Left lobe of liver (tissue), 2 donors: ENCODE measurements around the gene FOXF1. TPM values are rescaled to one million over a fixed set of nuclear protein-coding genes. Genes with fewer than 3 reads are reported as not detected.

Source experiments
- ATAC-seq: fragments of 200-7000 bp; cut with Tn5 transposase; one replicate; pipeline ENCODE4 v1.9.1; 2020; ENCODE audit warnings: mild to moderate bottlenecking, moderate library complexity
- DNase-seq: peaks from one replicate; pipeline ENCODE4 v3.0.0-alpha.2; 2020; ENCODE audit warnings: low spot score
- total RNA-seq: library from RNA; stranded (reverse); gene quantifications from one replicate; pipeline ENCODE4 v1.2.1, GENCODE V29; 2021
- donor health status: DM: no; HTN: no; CAD: no; lungs with moderate emphysema.
- donor health status: DM: no; HTN: yes; CAD: no.

The FOXF1 gene
- total RNA-seq, 1 donor from 2014 or later = 1.7 TPM

DNA sequence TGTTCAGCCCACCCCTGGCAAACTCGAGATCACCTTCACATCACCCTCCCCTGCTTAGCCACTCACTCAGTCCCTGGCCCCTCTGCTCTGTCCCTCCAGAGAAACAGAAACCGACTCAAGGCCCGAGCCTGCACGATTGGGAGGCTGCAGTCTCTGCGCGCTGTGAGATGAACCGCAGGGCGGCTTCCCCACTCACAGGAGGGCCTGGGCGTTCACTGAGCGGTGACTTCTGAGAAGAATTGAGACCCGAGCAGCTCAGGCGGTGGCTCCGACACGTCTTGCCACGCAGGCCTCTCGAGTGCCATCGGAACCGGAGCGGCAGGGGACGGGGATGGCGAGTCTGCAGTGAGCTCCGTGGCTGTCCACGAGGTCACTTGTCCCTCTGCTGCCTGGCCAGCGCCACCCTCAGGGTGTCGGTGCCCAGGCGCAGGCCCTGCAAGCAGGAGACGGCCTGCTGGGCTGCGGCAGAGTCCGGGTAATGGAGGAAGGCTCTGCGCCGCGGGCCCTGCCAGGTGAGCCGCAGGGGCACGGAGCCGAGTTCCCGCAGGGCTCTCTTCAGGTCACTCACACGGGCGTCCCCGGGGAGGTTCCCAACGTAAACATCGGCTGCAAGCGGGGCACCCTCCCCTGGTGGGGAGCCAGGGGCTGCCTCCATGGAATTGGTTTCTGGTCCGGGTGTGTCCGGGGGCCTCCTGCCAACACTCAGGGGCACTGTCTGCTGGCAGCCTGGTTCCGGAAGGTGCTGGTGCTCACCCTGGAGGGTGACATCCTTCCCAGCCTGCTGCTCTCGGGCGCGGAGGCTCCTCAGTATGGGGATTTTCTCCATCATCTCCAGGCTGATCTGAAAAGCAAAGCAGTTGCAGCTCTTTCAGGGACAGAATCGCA is 21.6 kb downstream of the FOXF1 start:
- no peak for ATAC-seq

DNA sequence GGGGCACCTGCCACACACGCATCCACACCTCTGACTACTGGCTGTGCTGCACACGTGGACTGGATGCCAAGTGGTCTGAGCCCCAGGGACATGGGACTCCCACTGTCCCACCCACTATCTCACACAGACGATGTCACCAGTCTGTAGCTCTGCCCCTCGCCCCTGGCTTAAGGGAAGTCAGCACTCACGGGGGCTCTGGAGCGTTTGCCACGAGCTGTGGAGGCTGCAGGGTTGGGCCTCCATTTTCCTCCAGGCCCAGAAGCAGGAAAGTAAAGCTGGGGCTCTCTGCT is 22.1 kb downstream of the FOXF1 start:
- DNase-seq (no peak), ATAC-seq (no peak)

More for the DNA sequence above, 21.6 kb downstream of the FOXF1 start:
- no peak for DNase-seq

DNA sequence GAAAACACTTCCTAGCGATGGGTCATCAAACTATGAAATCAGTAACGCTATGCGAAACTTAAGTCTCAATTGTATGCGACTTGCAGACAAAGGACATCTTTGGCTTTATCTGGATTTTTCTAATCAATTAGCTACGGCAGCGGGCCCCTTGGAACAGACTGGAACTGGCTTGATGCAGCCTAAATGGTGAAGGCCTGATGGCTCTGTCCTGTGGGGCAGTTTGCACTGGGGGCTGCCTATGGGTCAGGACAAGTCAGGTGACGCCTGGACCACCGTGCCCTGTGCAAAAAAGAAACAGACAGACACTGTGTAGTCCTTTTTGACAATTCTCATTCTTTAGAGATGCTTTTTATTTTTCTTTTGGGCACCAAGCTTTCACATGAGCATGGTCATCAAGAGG is 22.7 kb downstream of the FOXF1 start:
- no peak for DNase-seq

DNA sequence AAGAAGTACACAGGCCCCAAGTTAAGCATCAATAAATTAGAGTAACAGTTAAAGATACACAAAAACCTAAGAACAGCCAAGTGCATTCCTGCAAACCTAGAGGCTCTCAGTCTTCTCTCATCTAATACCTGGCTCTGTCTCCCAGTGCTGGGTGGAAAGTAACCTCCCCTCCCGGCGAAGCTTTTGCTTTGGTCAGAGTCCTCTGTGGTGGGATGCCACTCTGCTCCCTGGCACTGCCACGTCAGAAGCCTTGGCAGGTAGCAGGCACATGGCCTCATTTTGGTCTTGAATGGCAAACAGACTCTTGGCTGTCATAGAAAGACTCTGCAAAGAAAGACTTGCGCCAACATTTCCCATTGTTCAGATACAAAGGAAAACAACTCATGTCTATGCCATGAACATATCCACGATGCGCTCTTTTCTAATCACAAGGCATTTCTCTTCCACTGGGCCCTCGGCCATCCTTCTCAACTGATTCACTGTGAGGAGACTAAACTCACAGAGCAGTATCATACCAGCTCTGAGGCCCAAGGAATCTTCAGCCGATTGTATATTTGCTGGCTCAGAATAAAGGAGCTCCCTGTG is 23.5 kb downstream of the FOXF1 start:
- DNase-seq = no peak
- ATAC-seq = no peak

More for the DNA sequence above, 22.7 kb downstream of the FOXF1 start:
- no peak for ATAC-seq

DNA sequence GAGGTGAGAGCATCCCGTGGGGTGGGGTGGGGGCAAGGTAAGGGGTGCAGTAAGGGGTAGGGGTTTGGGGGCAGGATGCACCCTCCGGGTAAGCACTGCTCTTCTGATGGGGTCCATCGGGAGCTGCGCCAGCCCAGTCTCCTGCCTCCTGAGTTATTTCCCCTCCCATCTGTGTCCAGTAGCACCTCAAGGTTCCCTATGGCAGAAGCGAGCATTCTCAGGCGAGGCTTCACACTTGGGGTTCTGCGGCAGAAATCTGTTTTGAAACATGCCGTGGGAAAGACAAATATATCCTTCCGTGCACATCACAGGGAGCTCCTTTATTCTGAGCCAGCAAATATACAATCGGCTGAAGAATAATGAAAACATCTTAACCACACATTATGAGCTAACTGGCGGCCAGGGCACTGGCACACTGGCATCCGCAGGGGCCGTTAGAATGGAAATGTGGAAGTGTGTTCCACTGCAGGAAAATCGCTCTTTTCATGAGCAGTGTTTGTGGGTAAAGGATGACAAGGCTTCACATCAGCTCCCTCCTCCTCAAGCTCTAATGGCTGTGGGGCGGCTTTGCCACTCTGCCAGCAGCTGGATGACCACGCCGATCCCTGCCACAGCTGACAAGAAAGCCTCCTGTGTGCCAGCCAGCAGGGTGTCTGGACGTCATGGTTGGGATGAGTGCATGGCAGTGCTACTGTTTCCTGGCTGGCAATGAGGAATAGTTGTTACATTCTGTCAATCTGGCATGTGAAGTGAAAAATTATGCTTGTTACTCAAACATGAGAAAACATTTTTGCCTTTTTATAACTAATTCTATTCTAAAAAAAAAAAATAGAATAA is 24.7 kb downstream of the FOXF1 start:
- DNase-seq = no peak
- ATAC-seq = no peak

DNA sequence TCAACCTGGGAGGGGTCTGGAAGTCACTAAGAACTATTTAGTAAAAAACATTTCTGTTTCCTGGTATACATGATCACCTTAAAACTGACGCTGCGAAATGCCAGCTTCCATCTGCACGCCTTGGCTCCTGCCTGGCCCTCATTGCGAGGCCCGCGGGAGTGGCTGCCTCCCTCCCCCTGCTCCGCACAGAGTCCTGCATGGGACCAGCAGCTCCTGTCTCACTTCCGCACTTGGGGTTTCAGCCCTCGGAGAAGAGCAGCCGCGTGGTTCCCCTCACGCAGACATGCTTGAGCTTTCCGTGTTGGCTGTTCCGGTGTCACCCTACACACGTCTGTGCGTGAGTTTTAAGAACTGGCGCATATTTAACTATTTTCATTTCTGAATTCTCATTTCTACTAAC is 26.3 kb downstream of the FOXF1 start:
- no peak for ATAC-seq
- DNase-seq = no peak

DNA sequence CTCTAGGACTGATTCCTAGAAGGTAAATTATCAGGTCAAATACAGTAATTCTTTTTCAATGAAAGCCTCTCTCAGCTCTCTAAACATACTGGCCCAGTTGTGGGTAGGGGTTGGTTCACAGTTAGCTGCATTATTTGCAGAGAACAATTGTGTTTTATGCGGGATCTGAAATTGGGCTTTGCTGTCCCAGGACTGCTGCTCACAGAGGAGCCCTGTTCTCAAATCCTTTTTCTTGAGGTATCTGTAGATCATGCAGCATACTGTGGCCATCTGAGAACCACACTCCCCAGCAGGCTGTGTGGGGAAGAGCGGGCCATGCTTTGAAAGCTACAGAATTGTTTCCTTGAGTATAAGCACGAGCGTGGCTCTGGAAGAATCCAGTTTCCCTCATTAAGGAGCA is 27.2 kb downstream of the FOXF1 start:
- DNase-seq = no peak
- no peak for ATAC-seq

DNA sequence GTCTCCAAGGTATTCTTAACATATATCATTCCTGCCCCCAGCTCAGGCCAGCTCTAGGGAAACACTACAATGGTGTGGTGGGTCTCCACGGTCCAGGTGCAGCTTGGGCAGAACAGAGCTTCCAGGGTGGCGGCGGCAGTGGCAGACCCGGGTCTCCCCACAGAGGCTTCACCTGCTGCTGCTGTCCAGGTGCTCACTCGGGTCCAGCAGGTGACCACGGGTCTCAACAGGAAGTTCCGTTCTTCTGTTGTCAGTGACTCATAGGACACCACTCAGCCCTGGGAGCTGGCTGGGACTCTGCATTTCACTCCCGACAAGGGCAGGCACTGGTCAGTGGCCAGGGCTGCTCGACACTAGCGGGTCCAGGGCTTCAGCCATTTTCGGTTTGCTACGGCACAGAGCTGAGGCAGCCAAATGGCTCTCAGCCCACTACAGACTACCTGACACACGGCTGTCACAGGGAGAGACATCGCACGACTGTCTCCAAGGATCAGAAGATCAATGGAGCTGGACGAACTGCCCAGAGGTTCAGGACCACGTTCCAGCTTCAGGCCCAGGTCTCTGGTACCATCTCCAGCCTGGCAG is 28.0 kb downstream of the FOXF1 start:
- ATAC-seq = no peak
- no peak for DNase-seq

DNA sequence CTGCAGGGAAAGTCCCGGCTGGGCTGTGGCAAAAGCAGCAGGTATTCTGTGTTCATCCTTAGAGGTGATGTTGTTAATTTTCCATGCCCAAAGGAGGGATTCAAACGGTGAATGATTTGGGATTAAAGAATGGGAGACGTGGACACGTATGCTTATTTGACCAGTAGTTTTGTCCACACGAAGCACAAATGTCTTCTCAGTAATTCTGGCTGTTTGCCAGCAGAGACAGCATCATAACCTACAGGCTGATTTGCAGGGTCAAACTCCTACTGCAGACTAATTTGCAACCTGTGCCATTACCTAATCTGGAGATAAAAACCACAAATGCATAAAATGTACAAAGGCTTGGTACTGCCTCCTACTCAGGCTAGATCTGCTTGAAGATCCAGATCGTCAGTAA is 30.6 kb downstream of the FOXF1 start:
- DNase-seq = no peak
- ATAC-seq = no peak

DNA sequence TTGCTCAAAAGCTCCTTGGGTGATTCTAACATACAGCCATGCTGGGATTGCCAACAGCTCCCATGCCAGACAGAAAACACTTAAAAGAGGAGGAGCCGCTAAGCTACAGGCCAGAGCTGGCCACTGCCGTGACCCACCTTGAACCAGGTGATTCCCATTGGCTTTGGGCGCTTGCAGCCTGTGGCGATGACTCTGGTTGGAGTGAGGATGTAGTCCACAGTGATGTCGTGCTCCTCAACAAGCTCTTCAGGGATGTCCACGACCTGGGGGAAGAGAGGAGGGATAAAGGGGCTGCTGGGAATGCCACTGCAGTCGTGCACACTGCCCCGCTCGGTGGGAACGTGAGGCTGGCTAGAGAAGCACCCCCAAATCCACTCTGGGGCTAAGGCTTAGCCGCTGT is 31.2 kb downstream of the FOXF1 start:
- no peak for DNase-seq
- ATAC-seq = no peak

DNA sequence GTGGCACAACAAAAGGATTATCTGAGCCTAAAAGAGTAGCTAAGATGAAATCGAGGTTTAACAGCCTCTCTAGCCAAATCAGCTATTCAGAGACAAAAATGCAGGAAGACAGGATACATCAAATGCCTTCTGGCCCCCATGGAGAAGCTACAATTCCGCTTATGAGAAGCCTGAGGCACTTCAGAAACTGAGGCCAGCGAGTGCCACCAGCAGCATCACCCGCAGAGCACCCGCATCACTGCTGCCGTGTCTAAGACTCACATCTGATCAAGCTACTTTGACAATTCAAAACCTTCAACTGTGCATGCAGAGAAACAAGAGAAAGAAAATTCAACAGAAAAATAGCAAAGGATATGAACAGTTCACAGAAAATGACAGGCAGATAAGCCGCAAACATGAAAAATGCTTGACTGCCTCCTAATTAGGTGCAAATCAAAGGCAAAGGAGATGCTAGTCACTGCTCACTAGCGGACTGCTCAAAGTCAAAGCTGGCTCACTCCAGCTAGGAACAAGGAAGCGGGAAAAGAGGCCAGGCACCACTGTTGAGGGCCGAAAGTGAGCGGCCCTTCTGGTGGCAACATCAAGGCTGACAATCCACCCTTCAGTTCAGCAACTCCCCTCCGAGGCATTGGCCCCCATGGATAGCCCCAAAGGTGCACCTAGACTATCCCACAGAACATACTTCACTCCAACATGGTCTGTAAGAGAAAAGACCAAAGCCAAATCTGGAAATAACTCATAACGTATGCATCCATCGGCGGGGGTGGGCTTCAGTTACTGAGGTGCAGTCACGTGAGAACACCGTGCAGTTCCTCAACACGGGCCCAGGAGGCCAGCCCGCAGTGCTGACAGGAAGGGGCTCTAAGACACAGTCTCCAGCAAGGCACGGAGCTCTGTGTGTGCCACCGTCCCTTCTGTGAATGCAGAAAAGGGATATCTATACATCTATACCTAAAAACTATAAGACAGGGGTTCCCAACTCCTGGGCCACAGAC is 32.7 kb downstream of the FOXF1 start:
- DNase-seq (no peak), ATAC-seq (no peak)

DNA sequence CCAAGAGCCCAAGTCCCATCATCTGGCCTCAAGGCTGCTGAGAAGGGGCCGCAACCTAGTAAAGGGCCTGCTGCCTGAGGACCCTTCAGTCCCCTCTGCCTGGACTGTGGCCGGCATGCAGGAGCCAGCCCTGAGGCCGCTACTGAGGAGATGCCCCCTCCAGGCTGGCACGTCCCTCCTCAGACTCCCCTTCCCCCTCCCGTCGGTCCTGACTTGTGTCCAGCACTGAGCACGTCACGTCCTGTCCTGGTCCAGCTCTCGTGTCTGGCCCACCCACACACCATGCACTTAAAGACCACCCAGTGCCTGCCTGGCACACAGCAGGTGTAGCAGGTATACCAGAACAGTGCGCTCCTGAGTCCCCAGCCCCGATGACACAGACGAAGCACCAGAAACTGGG is 35.2 kb downstream of the FOXF1 start:
- DNase-seq (no peak), ATAC-seq (no peak)

DNA sequence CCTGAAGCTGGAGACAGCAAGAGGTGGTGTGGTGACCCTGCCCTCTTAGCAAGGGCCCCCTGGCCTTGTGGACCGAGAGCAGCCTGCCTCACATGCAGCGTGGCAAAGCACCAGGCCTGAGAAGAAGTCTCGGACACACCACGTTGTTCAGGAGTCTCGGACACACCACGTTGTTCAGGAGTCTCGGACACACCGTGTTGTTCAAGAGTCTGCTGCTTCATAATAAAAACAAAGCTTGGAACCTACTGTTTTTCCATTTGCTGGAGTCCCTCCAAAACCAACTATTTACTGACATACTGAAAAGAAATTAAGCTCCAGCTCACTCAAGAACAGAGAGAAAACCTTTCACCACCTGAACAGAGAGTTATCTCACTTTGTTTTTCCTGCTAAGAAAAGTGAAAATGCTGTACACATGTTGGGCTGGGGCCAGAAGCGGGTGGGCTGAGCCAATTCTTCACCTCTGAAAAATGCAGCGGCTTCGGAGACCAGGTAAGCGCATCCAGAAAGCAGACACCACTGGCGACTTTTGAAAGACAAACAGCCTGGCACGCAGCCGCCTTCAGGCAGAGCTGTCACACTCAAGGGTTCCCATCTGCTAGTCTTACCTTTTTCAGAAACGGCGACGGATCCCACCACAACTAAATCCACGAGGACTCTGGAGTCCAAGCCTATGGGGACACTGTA is 35.8 kb downstream of the FOXF1 start:
- ATAC-seq = no peak

DNA sequence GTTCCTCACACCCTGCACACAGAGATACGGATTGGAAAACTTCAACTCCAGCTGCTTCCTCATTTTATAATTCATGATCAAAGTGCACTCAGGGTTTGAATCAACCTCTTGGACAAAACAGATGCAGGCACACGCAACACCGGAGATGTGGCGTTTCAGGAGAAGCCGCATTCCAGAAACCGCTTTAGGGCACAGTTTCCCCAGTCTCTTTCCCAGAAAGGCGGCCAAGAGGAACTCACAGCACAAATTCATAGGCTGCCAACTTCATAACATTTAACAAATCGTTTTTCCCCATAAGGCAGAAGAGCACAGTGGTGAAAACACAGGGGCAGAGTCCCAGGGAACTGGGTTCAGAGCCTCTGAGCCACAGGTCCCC is 36.3 kb downstream of the FOXF1 start:
- no peak for DNase-seq

More for the DNA sequence above, 35.8 kb downstream of the FOXF1 start:
- no peak for DNase-seq

DNA sequence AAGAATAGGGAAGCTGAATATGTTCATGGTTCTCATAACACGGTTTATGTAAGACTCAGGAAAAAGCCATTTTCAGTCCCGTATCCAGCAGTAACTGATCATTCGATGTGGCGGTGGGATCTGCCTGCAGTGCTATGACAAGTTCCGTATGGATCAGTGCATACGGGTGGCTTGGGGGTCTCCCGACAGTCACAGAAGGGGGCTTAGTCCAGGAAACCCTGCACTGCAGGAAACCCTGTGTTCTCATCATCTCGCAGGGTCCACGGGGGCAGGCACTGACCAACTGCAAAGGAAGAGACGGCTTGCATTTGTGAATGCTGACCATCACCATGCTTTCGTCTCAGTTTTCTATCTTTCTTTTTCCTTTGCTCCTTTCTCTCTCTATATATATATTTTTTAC is 37.0 kb downstream of the FOXF1 start:
- ATAC-seq (no peak), DNase-seq (no peak)

More for the DNA sequence above, 36.3 kb downstream of the FOXF1 start:
- no peak for ATAC-seq

DNA sequence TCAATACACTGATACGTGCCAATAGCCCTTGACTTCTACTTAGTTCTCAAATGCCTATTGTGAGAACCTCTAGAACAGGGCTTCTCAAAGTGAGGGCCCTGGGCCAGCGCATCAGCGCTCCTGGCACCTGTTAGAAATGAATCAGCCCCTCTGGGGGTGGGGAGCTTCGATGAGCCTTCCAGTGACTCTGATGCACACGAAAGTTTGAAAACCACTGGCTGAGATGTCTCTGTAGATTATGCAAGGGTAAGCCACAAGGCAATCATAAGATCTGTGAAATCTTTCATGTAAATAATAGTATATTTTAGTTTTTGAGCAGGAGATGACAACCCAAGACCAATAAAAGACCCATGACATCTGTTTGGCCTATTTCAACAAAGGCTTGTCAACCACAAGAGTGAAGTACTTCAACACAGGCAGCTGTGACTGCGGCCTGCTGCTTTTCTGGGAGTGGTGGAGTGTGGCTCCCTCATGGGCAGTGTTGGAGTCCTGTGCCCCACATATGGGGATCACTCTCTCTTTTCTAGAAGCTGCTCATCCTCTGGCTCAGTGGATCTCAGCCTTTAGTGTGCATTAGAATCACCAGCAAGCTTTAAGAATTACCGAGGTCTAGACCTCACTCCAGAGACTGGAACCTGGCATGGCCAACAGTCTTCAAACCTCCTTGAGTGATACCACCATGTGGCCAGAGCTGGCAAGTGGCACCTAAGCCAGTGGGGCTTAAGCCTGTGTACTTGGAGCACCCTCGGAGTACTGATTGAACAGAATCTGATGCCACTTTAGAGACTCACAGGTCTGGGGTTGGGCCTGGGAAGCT is 39.0 kb downstream of the FOXF1 start:
- no peak for ATAC-seq
- DNase-seq = no peak

DNA sequence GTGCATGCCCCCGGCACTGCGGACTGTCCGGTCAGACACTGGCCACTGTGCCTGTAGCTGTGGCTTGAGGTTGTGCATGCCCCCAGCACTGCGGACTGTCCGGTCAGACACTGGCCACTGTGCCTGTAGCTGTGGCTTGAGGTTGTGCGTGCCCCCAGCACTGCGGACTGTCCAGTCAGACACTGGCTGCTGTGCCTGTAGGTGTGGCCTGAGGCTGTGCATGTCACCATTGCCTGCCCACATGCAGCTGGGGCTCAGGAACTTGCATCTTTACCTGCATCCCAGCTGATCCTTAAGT is 39.5 kb downstream of the FOXF1 start:
- ATAC-seq = no peak
- DNase-seq = no peak

DNA sequence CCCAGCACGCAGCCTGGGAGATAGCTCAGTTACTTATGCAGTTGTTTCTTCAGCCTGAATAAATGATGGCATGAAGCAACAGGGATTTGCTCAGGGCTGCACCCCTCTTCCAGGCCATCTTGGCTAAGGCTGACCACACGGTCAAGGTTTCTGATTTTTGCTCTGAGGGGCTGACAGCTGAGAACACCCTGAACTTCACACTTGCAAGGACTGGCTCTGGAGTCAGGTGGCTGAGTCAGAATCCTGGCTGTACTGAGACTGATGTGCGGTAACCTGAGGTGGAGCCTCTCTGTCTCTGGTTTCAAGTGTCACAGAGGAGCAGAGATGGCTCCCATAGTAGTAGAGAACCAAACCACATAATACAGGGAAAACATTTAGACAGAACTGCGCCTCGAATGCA is 40.0 kb downstream of the FOXF1 start:
- ATAC-seq (no peak), DNase-seq (no peak)

DNA sequence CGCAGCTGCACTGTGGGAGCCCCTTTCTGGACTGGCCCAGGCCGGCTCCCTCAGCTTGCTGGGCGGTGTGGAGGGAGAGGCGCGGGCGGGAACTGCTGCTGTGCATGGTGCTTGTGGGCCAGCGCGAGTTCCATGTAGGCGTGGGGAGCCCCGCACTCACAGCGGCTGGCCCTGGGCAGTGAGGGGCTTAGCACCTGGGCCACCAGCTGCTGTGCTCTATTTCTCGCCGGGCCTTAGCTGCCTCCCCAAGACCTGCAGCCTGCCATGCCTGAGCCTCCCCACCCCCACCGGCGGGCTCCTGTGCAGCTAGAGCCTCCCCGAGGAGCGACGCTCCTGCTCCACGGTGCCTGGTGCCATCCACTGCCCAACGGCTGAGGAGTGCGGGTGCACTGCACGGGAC is 43.0 kb downstream of the FOXF1 start:
- no peak for DNase-seq

More for the DNA sequence above, 43.0 kb downstream of the FOXF1 start:
- ATAC-seq = no peak
